HEK293 (cell line): ENCODE data around the gene DEPDC5.

Experiments used
- CTCF ChIP-seq: fragments of 450-650 bp; formaldehyde crosslinking; IDR thresholded peaks from 2 replicates; pipeline ENCODE4 v1.5.1; 2016; ENCODE audit warnings: missing biosample characterization, missing genetic modification characterization
- ZBTB21 ChIP-seq: fragments of 450-650 bp; formaldehyde crosslinking; IDR thresholded peaks from 2 replicates; pipeline ENCODE4 v1.5.1; 2017; ENCODE audit warnings: missing biosample characterization, missing genetic modification characterization
- ZNF140 ChIP-seq: fragments of 450-650 bp; formaldehyde crosslinking; IDR thresholded peaks from 2 replicates; pipeline ENCODE4 v1.5.1; 2016; ENCODE audit warnings: missing biosample characterization, missing genetic modification characterization
- ZNF473 ChIP-seq: fragments of 450-650 bp; formaldehyde crosslinking; IDR thresholded peaks from 2 replicates; pipeline ENCODE4 v1.5.1; 2017; ENCODE audit warnings: missing biosample characterization, missing genetic modification characterization

DNA sequence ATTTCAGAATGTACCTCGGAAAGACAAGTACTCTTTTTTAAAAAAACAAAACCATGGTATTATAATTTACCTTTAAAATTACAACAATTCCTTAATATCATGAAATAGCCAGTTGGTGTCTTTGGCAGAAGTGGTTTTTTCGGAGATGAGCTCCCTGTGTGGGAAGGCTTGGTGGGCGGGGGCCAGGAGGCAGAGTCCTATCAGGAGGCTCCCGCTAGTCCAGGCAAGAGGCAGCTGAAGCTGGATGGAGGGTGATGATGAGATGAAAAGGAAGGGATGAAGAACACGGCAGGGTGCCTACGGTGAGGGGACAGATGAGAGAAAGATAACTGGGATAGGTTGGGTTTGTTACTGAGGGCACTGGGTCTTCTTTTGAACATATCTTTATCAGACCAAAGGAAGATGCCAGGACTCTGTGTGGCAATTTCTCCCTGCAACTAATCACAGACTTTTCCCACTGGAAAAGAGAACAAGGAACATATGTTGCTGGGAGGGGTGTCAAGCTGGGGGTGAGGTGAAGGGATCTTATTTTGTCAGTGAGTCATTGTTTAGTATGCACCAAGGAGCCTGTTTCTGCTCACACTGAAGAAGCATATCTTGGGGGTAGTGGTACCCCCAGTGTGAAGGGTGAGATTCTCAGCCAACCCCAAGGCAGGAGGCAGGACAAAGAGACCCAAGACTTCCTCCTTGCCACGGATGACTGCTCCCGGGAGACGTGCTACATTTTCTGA, 99.0 kb downstream of the DEPDC5 start:
- TF ChIP-seq ZBTB21 (tag by site-specific recombination) = no peak
- TF ChIP-seq CTCF (tag by site-specific recombination) = no peak
- TF ChIP-seq ZNF473 (tag by site-specific recombination) = no peak
- no peak for TF ChIP-seq ZNF140 (tag by site-specific recombination)
